Peyer's patch (tissue), 4 donors: Measurements from ENCODE around the gene RCCD1. TPM values are rescaled to one million over a fixed set of nuclear protein-coding genes. Genes with fewer than 3 reads are reported as not detected.

Experiments
- DNase-seq, 3 donors: peaks; one replicate each; pipeline ENCODE4 v3.0.0-alpha.2; 2017 to 2019
- H3K27ac ChIP-seq, 4 donors: fragments of 200-600 bp; sonication (generic); one replicate each; pipeline ENCODE4 v1.5.1; 2016 to 2019
- H3K27me3 ChIP-seq, 2 donors: fragments of 200-600 bp; sonication (generic); one replicate each; pipeline ENCODE4 v1.5.1; 2019
- H3K36me3 ChIP-seq, 3 donors: fragments of 200-600 bp; sonication (generic); one replicate each; pipeline ENCODE4 v1.5.1; 2016 to 2019
- H3K4me1 ChIP-seq, 4 donors: fragments of 200-600 bp; sonication (generic); one replicate each; pipeline ENCODE4 v1.5.1; 2016 to 2019
- H3K4me3 ChIP-seq, 4 donors: fragments of 200-600 bp; sonication (generic); 1 replicate in 3 of 4; 2 replicates in 1 of 4; pipeline ENCODE4 v1.5.1; 2016 to 2019; ENCODE audit warnings: mild to moderate bottlenecking in 1 of 4
- H3K9me3 ChIP-seq, 4 donors: fragments of 200-600 bp; sonication (generic); one replicate each; pipeline ENCODE4 v1.5.1; 2016 to 2019; ENCODE audit warnings: mild to moderate bottlenecking in 1 of 4
- CTCF ChIP-seq, 6 experiments: fragments of 450-650 bp in 4 of 6; fragments of 200-600 bp in 2 of 6; sonication (generic) in 1 of 6; IDR thresholded peaks; one replicate each; pipeline ENCODE4 v1.5.1; 2017 to 2019; ENCODE audit warnings: antibody characterized with exemption in 6 of 6, mild to moderate bottlenecking in 3 of 6, moderate library complexity in 1 of 6
- POLR2A ChIP-seq, 2 donors: fragments of 450-650 bp; IDR thresholded peaks; one replicate each; pipeline ENCODE4 v1.5.1; 2017; ENCODE audit warnings: antibody characterized with exemption in 2 of 2, mild to moderate bottlenecking in 2 of 2, moderate library complexity in 2 of 2
- total RNA-seq, 4 donors: library from RNA; depleted of rRNA; stranded (reverse); fragments of >200 nt; gene quantifications; one replicate each; pipeline ENCODE4 v1.1.0, GENCODE V29; 2016

The RCCD1 gene
- total RNA-seq, 4 donors from 2014 or later, result 10.2 to 23.1 (median 20.1) TPM

GRCh38 chr15:90911906-90912769 is 42.5 kb upstream of the RCCD1 start:
- H3K27me3 ChIP-seq, result no peaks in the 10 kb centered on the region
- no peak for DNase-seq
- H3K4me3 ChIP-seq, result no peak overlapping the region

GRCh38 chr15:90912770-90913075 is 42.0 kb upstream of the RCCD1 start:
- Histone ChIP-seq H3K4me3 (no peak overlapping the region), H3K36me3 (peaks cover 0 to 97% (median 0%) of the 10 kb centered on the region in 3 donors), H3K4me1 (no peaks in the 10 kb centered on the region), H3K27me3 (no peaks in the 10 kb centered on the region), H3K9me3 (no peaks in the 10 kb centered on the region), H3K27ac (no peak overlapping the region)
- no peak for DNase-seq
- no peak for TF ChIP-seq CTCF (IDR thresholded peaks at IDR 0.05)
- no peak for TF ChIP-seq POLR2A (IDR thresholded peaks at IDR 0.05)

More at GRCh38 chr15:90911906-90912769, 42.5 kb upstream of the RCCD1 start:
- Histone ChIP-seq H3K36me3 (peaks cover 0 to 97% (median 0%) of the 10 kb centered on the region in 3 donors), H3K27ac (no peak overlapping the region), H3K4me1 (no peaks in the 10 kb centered on the region), H3K9me3 (no peaks in the 10 kb centered on the region)
- TF ChIP-seq POLR2A (IDR thresholded peaks at IDR 0.05), result no peak
- no peak for TF ChIP-seq CTCF (IDR thresholded peaks at IDR 0.05)

- no peak for DNase-seq
- H3K27ac ChIP-seq, result no peak overlapping the region
- H3K9me3 ChIP-seq, result no peaks in the 10 kb centered on the region
- TF ChIP-seq POLR2A (IDR thresholded peaks at IDR 0.05) (no peak), CTCF (IDR thresholded peaks at IDR 0.05) (no peak)
- H3K4me3 ChIP-seq, result no peak overlapping the region
- H3K36me3 ChIP-seq, result peaks cover 0 to 99% (median 0%) of the 10 kb centered on the region in 3 donors
- H3K27me3 ChIP-seq, result no peaks in the 10 kb centered on the region
- H3K4me1 ChIP-seq, result no peaks in the 10 kb centered on the region
Observed at GRCh38 chr15:90913398-90913944, 41.2 kb upstream of the RCCD1 start.

GRCh38 chr15:90914305-90915080 is 40.2 kb upstream of the RCCD1 start:
- no peak for DNase-seq
- Histone ChIP-seq H3K27me3 (no peaks in the 10 kb centered on the region), H3K4me1 (no peaks in the 10 kb centered on the region), H3K36me3 (peaks cover 0 to 99% (median 0%) of the 10 kb centered on the region in 3 donors), H3K9me3 (no peaks in the 10 kb centered on the region), H3K4me3 (no peak overlapping the region), H3K27ac (no peak overlapping the region)
- TF ChIP-seq POLR2A (IDR thresholded peaks at IDR 0.05) (no peak), CTCF (IDR thresholded peaks at IDR 0.05) (no peak)

- TF ChIP-seq CTCF (IDR thresholded peaks at IDR 0.05), result no peak
- no peak for DNase-seq
- Histone ChIP-seq H3K9me3 (no peaks in the 10 kb centered on the region), H3K4me1 (no peaks in the 10 kb centered on the region), H3K27ac (no peak overlapping the region), H3K27me3 (no peaks in the 10 kb centered on the region), H3K36me3 (peaks cover 0 to 99% (median 0%) of the 10 kb centered on the region in 3 donors), H3K4me3 (no peak overlapping the region)
Observed at GRCh38 chr15:90915216-90915807, 39.4 kb upstream of the RCCD1 start.
